Panc1 (cell line): ENCODE results near the gene BPTF. TPM values are rescaled to one million over a fixed set of nuclear protein-coding genes. Genes with fewer than 3 reads are reported as not detected.
"Not testable (repeated sequence)": the region's sequence is repeated elsewhere in the genome, so short reads cannot be mapped to it uniquely, and the experiment has no call there.

Experiments
- ATAC-seq: fragments of 200-7000 bp; cut with Tn5 transposase; 2 replicates; pipeline ENCODE4 v1.9.1; 2020; ENCODE audit warnings: mild to moderate bottlenecking, moderate library complexity
- BruUV-seq: library from RNA; stranded (reverse); fragments of 400-500 nt; replicated peaks from 2 replicates; lab custom pipeline; 2021; lab: Mats Ljungman, UMichigan
- CTCF ChIA-PET: fragments of 300-600 bp; sonication (Branson Sonifier 250); formaldehyde crosslinking; loops from one replicate; lab custom pipeline; 2022; ENCODE audit warnings: antibody characterized with exemption; lab: Charles Lee
- POLR2A ChIA-PET: fragments of 300-600 bp; sonication (Branson Sonifier 250); formaldehyde crosslinking; loops from one replicate; lab custom pipeline; 2022; ENCODE audit warnings: antibody characterized with exemption; lab: Charles Lee
- DNase-seq: peaks from one replicate; pipeline ENCODE4 v3.0.0-alpha.2; 2010; ENCODE audit warnings: low read depth, low spot score
- H3K27ac ChIP-seq: 2 replicates; pipeline ENCODE4 v1.5.1; 2011; ENCODE audit warnings: mild to moderate bottlenecking, low read length, inconsistent platforms
- H3K27me3 ChIP-seq: fragments of 200-500 bp; sonication (Bioruptor generic); 2 replicates; pipeline ENCODE4 v1.6.0; 2014; ENCODE audit warnings: low read length, inconsistent platforms; ENCODE audit not compliant: control insufficient read depth, insufficient read depth
- H3K36me3 ChIP-seq: fragments of 200-500 bp; sonication (Bioruptor generic); 2 replicates; pipeline ENCODE4 v1.5.1; 2014; ENCODE audit warnings: inconsistent platforms, mild to moderate bottlenecking, low read length, moderate library complexity; ENCODE audit not compliant: control insufficient read depth, insufficient read depth
- H3K4me1 ChIP-seq: 2 replicates; pipeline ENCODE4 v1.5.1; 2011; ENCODE audit warnings: inconsistent platforms, mild to moderate bottlenecking, low read length, moderate library complexity; ENCODE audit not compliant: control insufficient read depth, insufficient read depth
- H3K4me3 ChIP-seq, 2 experiments: 2 replicates each; pipeline ENCODE4 v1.5.1; 2011 to 2012; ENCODE audit warnings: low read depth in 2 of 2, low read length in 2 of 2, mild to moderate bottlenecking in 2 of 2, inconsistent platforms in 1 of 2, moderate library complexity in 1 of 2
- H3K9me3 ChIP-seq: fragments of 200-500 bp; sonication (Bioruptor generic); 2 replicates; pipeline ENCODE4 v1.5.1; 2014; ENCODE audit warnings: low read depth, mild to moderate bottlenecking, inconsistent platforms, low read length, moderate library complexity; ENCODE audit not compliant: control insufficient read depth, insufficient read depth
- POLR2AphosphoS5 ChIP-seq: IDR thresholded peaks from 2 replicates; pipeline ENCODE4 v1.6.1; 2012; ENCODE audit warnings: mild to moderate bottlenecking, low read depth, low read length, moderate library complexity
- SIN3A ChIP-seq: IDR thresholded peaks from 2 replicates; pipeline ENCODE4 v1.6.1; 2012; ENCODE audit warnings: low read depth, mild to moderate bottlenecking, low read length, moderate library complexity, borderline replicate concordance; ENCODE audit not compliant: insufficient read depth
- TCF7L2 ChIP-seq: IDR thresholded peaks from 2 replicates; pipeline ENCODE4 v1.6.1; 2011; ENCODE audit warnings: mild to moderate bottlenecking, low read depth, low read length, inconsistent platforms
- in situ Hi-C: cut with HindIII; loops from 2 replicates; pipeline ENCODE4 v1.10.0; 2016; ENCODE audit warnings: low sequenced_read_pairs, low pct_unique_long_range_greater_than_20kb
- intact Hi-C: fragments of 100-400 bp; cut with micrococcal nuclease; formaldehyde crosslinking; loops from one replicate; pipeline ENCODE4 v1.10.0; 2022; ENCODE audit not compliant: unreplicated experiment
- total RNA-seq: library from RNA; stranded (reverse); gene quantifications from one replicate; pipeline ENCODE4 v1.2.1, GENCODE V29; 2021; ENCODE audit not compliant: unreplicated experiment
- TF ChIP-seq, protein P1 (sequence below), 2 experiments: IDR thresholded peaks; 2 replicates each; pipeline ENCODE4 v1.6.1; 2011 to 2012; ENCODE audit warnings: low read depth in 2 of 2, control low read depth in 1 of 2, low read length in 1 of 2, mild to moderate bottlenecking in 1 of 2, moderate library complexity in 1 of 2; ENCODE audit not compliant: insufficient read depth in 1 of 2
- TF ChIP-seq, protein P2 (sequence below): fragments of 450-650 bp; IDR thresholded peaks from 2 replicates; pipeline ENCODE4 v1.5.1; 2017; ENCODE audit warnings: mild to moderate bottlenecking

Gene BPTF
- total RNA-seq, 1 experiment from 2014 or later: 51.1 TPM

- no peak for ATAC-seq
- Histone ChIP-seq H3K4me3 (no peak overlapping the region), H3K27ac (no peak overlapping the region), H3K9me3 (no peaks in the 10 kb centered on the region), H3K36me3 (no peaks in the 10 kb centered on the region; the same call in 1 of the 2 replicates), H3K4me1 (no peaks in the 10 kb centered on the region), H3K27me3 (no peaks in the 10 kb centered on the region)
- ChIA-PET POLR2A (no interaction called here), CTCF (no interaction called here)
- BruUV-seq: no TSS peak
- intact Hi-C loops (no loop called here), in situ Hi-C loops (no loop called here)
- TF ChIP-seq, protein P1, sequence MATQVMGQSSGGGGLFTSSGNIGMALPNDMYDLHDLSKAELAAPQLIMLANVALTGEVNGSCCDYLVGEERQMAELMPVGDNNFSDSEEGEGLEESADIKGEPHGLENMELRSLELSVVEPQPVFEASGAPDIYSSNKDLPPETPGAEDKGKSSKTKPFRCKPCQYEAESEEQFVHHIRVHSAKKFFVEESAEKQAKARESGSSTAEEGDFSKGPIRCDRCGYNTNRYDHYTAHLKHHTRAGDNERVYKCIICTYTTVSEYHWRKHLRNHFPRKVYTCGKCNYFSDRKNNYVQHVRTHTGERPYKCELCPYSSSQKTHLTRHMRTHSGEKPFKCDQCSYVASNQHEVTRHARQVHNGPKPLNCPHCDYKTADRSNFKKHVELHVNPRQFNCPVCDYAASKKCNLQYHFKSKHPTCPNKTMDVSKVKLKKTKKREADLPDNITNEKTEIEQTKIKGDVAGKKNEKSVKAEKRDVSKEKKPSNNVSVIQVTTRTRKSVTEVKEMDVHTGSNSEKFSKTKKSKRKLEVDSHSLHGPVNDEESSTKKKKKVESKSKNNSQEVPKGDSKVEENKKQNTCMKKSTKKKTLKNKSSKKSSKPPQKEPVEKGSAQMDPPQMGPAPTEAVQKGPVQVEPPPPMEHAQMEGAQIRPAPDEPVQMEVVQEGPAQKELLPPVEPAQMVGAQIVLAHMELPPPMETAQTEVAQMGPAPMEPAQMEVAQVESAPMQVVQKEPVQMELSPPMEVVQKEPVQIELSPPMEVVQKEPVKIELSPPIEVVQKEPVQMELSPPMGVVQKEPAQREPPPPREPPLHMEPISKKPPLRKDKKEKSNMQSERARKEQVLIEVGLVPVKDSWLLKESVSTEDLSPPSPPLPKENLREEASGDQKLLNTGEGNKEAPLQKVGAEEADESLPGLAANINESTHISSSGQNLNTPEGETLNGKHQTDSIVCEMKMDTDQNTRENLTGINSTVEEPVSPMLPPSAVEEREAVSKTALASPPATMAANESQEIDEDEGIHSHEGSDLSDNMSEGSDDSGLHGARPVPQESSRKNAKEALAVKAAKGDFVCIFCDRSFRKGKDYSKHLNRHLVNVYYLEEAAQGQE (IDR thresholded peaks at IDR 0.05; ENCODE audit: insufficient read depth in 1 of 2, low read depth in 2 of 2, low read length in 1 of 2): no peak
- TF ChIP-seq, protein P2, sequence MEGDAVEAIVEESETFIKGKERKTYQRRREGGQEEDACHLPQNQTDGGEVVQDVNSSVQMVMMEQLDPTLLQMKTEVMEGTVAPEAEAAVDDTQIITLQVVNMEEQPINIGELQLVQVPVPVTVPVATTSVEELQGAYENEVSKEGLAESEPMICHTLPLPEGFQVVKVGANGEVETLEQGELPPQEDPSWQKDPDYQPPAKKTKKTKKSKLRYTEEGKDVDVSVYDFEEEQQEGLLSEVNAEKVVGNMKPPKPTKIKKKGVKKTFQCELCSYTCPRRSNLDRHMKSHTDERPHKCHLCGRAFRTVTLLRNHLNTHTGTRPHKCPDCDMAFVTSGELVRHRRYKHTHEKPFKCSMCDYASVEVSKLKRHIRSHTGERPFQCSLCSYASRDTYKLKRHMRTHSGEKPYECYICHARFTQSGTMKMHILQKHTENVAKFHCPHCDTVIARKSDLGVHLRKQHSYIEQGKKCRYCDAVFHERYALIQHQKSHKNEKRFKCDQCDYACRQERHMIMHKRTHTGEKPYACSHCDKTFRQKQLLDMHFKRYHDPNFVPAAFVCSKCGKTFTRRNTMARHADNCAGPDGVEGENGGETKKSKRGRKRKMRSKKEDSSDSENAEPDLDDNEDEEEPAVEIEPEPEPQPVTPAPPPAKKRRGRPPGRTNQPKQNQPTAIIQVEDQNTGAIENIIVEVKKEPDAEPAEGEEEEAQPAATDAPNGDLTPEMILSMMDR: no peak
- no peak for TF ChIP-seq POLR2AphosphoS5
- TF ChIP-seq TCF7L2: no peak
- no peak for TF ChIP-seq SIN3A
- no peak for DNase-seq
Observed at GRCh38 chr17:67821871-67822367, 3.4 kb upstream of the BPTF start.

GRCh38 chr17:67825627-67826601, 611 bp downstream of the BPTF start:
- H3K4me1 ChIP-seq, H3K9me3 ChIP-seq, CTCF ChIA-PET, H3K27ac ChIP-seq, intact Hi-C loops, DNase-seq, BruUV-seq, H3K27me3 ChIP-seq, POLR2A ChIA-PET, in situ Hi-C loops, H3K36me3 ChIP-seq: not testable (repeated sequence)
- H3K4me3 ChIP-seq: peak overlapping the region; percentile 70 to 77
- ATAC-seq: peak; percentile 77

DNA sequence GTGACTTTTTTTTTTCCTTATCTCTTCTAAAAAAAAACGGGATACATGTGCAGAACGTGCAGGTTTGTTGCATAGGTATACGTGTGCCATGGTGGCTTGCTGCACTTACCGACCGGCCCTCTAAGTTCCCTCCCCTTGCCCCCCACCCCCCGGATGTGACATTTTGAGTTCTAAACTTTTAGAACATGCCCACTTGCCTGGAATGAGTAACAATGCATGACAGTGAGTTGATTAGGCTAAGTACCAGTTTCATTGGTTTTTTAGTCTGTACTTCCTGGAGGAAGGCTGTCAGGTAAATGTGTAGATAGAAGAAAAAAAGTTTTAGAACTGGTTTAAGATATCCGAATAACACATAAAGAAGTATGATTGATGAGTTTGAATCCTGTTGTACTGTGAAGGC, 4.0 kb downstream of the BPTF start:
- POLR2A ChIA-PET: no interaction called here
- CTCF ChIA-PET: no interaction called here
- Histone ChIP-seq H3K4me3 (no peak overlapping the region), H3K27me3 (no peaks in the 10 kb centered on the region), H3K4me1 (no peaks in the 10 kb centered on the region; the same call in 1 of the 2 replicates), H3K36me3 (no peaks in the 10 kb centered on the region; the same call in 1 of the 2 replicates), H3K27ac (no peak overlapping the region), H3K9me3 (no peaks in the 10 kb centered on the region)
- no peak for ATAC-seq
- in situ Hi-C loops (no loop called here), intact Hi-C loops (no loop called here)
- TF ChIP-seq POLR2AphosphoS5: no peak
- TF ChIP-seq, protein P2: no peak
- TF ChIP-seq SIN3A: no peak
- TF ChIP-seq TCF7L2: no peak
- TF ChIP-seq, protein P1 (IDR thresholded peaks at IDR 0.05; ENCODE audit: insufficient read depth in 1 of 2, low read depth in 2 of 2, low read length in 1 of 2): no peak
- no TSS peak for BruUV-seq
- DNase-seq: no peak
